ENCODE measurements around the gene C2CD2L.

C2CD2L gene

GRCh38 chr11:119110439-119110838, 3.3 kb downstream of the C2CD2L start:
- CTCF ChIA-PET = interaction anchor here (1.4 kb wide), 1 partner anchor 213 kb away, joined by 3 read pairs; no protein-coding TSS in a partner anchor
- DNase-seq (ENCODE audit: extremely low spot score) = no peak
- TF ChIP-seq ZNF384 (IDR thresholded peaks at IDR 0.05) (no peak), SP1 (IDR thresholded peaks at IDR 0.05) (no peak), BHLHE40 (IDR thresholded peaks at IDR 0.05; ENCODE audit: borderline replicate concordance) (no peak), HDGF (IDR thresholded peaks at IDR 0.05; ENCODE audit: borderline replicate concordance) (no peak), NFRKB (IDR thresholded peaks at IDR 0.05) (no peak), SUZ12 (IDR thresholded peaks at IDR 0.05) (no peak), ARNT (IDR thresholded peaks at IDR 0.05) (no peak), ELF4 (IDR thresholded peaks at IDR 0.05) (no peak), FOXK2 (IDR thresholded peaks at IDR 0.05) (no peak), L3MBTL2 (conservative IDR thresholded peaks at IDR 0.05) (no peak), FOXA1 (IDR thresholded peaks at IDR 0.05) (no peak), TARDBP (IDR thresholded peaks at IDR 0.05) (no peak), PKNOX1 (IDR thresholded peaks at IDR 0.05) (no peak), CTBP1 (IDR thresholded peaks at IDR 0.05; ENCODE audit: borderline replicate concordance) (no peak), FOXM1 (IDR thresholded peaks at IDR 0.05; ENCODE audit: borderline replicate concordance) (no peak), LEF1 (IDR thresholded peaks at IDR 0.05; ENCODE audit: borderline replicate concordance) (no peak)
- POLR2A ChIA-PET = interaction anchor here (1.7 to 7.0 kb wide), 2 partner anchors 11 to 25 kb away, joined by 4 to 67 read pairs; partner anchors contain the start of genes HINFP and HMBS

- DNase-seq (ENCODE audit: extremely low spot score) = no peak
- TF ChIP-seq FOXM1 (IDR thresholded peaks at IDR 0.05; ENCODE audit: borderline replicate concordance) = no peak
- ChIA-PET CTCF (no interaction called here), POLR2A (interaction anchor here (1.7 to 7.0 kb wide), 3 partner anchors 9 to 26 kb away, joined by 4 to 67 read pairs (median 8); partner anchors contain the start of genes DPAGT1, HINFP and HMBS)
Observed at GRCh38 chr11:119111361-119111925, 4.3 kb downstream of the C2CD2L start.

GRCh38 chr11:119112314-119113020, 5.3 kb downstream of the C2CD2L start:
- no peak for DNase-seq (ENCODE audit: extremely low spot score)
- CTCF ChIA-PET = no interaction called here
- TF ChIP-seq HDGF (IDR thresholded peaks at IDR 0.05; ENCODE audit: borderline replicate concordance) (no peak), PKNOX1 (IDR thresholded peaks at IDR 0.05) (no peak), CTBP1 (IDR thresholded peaks at IDR 0.05; ENCODE audit: borderline replicate concordance) (no peak), FOXK2 (IDR thresholded peaks at IDR 0.05) (no peak), TARDBP (IDR thresholded peaks at IDR 0.05) (no peak), FOXA1 (IDR thresholded peaks at IDR 0.05) (no peak)
- POLR2A ChIA-PET = interaction anchor here (1.9 to 7.0 kb wide), 2 partner anchors 9 to 10 kb away, joined by 8 to 67 read pairs; partner anchors contain the start of genes DPAGT1 and HINFP

- DNase-seq (ENCODE audit: extremely low spot score) = no peak
- POLR2A ChIA-PET = no interaction called here
- CTCF ChIA-PET = no interaction called here
- TF ChIP-seq PKNOX1 (IDR thresholded peaks at IDR 0.05) = no peak
- TF ChIP-seq SP1 (IDR thresholded peaks at IDR 0.05) = no peak
- TF ChIP-seq CTBP1 (IDR thresholded peaks at IDR 0.05; ENCODE audit: borderline replicate concordance) = no peak
- no peak for TF ChIP-seq FOXM1 (IDR thresholded peaks at IDR 0.05; ENCODE audit: borderline replicate concordance)
- no peak for TF ChIP-seq L3MBTL2 (conservative IDR thresholded peaks at IDR 0.05)
- no peak for TF ChIP-seq NFRKB (IDR thresholded peaks at IDR 0.05)
- TF ChIP-seq FOXK2 (IDR thresholded peaks at IDR 0.05) = no peak
- TF ChIP-seq TARDBP (IDR thresholded peaks at IDR 0.05) = no peak
- no peak for TF ChIP-seq BHLHE40 (IDR thresholded peaks at IDR 0.05; ENCODE audit: borderline replicate concordance)
- TF ChIP-seq ELF4 (IDR thresholded peaks at IDR 0.05) = no peak
- TF ChIP-seq FOXA1 (IDR thresholded peaks at IDR 0.05) = no peak
- TF ChIP-seq ARNT (IDR thresholded peaks at IDR 0.05) = no peak
- no peak for TF ChIP-seq LEF1 (IDR thresholded peaks at IDR 0.05; ENCODE audit: borderline replicate concordance)
- no peak for TF ChIP-seq ZNF384 (IDR thresholded peaks at IDR 0.05)
- TF ChIP-seq HDGF (IDR thresholded peaks at IDR 0.05; ENCODE audit: borderline replicate concordance) = no peak
Observed at GRCh38 chr11:119113716-119114115, 6.6 kb downstream of the C2CD2L start.

- TF ChIP-seq SUZ12 (IDR thresholded peaks at IDR 0.05) (no peak), ZNF384 (IDR thresholded peaks at IDR 0.05) (no peak), BHLHE40 (IDR thresholded peaks at IDR 0.05; ENCODE audit: borderline replicate concordance) (no peak), LEF1 (IDR thresholded peaks at IDR 0.05; ENCODE audit: borderline replicate concordance) (no peak), L3MBTL2 (conservative IDR thresholded peaks at IDR 0.05) (no peak), CTBP1 (IDR thresholded peaks at IDR 0.05; ENCODE audit: borderline replicate concordance) (no peak), TARDBP (IDR thresholded peaks at IDR 0.05) (no peak)
- ChIA-PET CTCF (no interaction called here), POLR2A (no interaction called here)
Observed at GRCh38 chr11:119114351-119114750, 7.2 kb downstream of the C2CD2L start.

GRCh38 chr11:119115484-119116234, 8.5 kb downstream of the C2CD2L start:
- no peak for DNase-seq (ENCODE audit: extremely low spot score)
- ChIA-PET POLR2A (interaction anchor here (2.6 kb wide), 1 partner anchor 9 kb away, joined by 12 read pairs; the partner anchor contains the start of gene C2CD2L), CTCF (no interaction called here)
- TF ChIP-seq CTBP1 (IDR thresholded peaks at IDR 0.05; ENCODE audit: borderline replicate concordance) (no peak), ELF4 (IDR thresholded peaks at IDR 0.05) (no peak), ARNT (IDR thresholded peaks at IDR 0.05) (no peak), PKNOX1 (IDR thresholded peaks at IDR 0.05) (no peak), FOXK2 (IDR thresholded peaks at IDR 0.05) (no peak), FOXA1 (IDR thresholded peaks at IDR 0.05) (no peak), LEF1 (IDR thresholded peaks at IDR 0.05; ENCODE audit: borderline replicate concordance) (no peak), SP1 (IDR thresholded peaks at IDR 0.05) (no peak), FOXM1 (IDR thresholded peaks at IDR 0.05; ENCODE audit: borderline replicate concordance) (no peak), BHLHE40 (IDR thresholded peaks at IDR 0.05; ENCODE audit: borderline replicate concordance) (no peak), ZNF384 (IDR thresholded peaks at IDR 0.05) (no peak), NFRKB (IDR thresholded peaks at IDR 0.05) (no peak), TARDBP (IDR thresholded peaks at IDR 0.05) (no peak), SUZ12 (IDR thresholded peaks at IDR 0.05) (no peak), HDGF (IDR thresholded peaks at IDR 0.05; ENCODE audit: borderline replicate concordance) (no peak), L3MBTL2 (conservative IDR thresholded peaks at IDR 0.05) (no peak)

More at GRCh38 chr11:119114351-119114750, 7.2 kb downstream of the C2CD2L start:
- no peak for DNase-seq (ENCODE audit: extremely low spot score)
